ENCODE results near the gene MYZAP.

DNA sequence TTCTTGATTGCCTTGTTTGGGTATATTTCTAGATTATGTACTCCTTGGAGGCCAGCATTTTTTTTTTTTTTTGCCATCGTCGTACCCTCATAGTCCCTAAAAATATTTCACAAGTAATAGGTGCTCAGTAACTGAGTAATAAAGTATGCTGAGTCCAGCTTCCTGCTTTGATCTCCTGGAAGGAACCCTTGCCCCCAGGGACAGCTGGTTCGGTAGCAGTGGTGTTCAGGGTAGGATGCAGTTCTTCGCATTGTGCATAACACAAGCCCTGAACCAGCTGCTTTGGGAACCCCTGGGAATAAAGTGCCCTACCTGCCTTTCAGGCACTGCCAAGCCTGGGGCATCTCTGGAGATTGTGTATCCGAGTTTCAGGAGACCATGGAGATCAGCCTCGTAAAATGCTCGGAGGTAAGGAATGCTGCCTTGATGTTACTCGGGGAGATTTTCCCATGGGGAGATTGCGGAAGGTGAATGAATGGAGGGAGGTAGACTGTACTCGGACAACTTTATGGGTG is 7.6 kb downstream of the MYZAP start:
- TF ChIP-seq, protein P1, sequence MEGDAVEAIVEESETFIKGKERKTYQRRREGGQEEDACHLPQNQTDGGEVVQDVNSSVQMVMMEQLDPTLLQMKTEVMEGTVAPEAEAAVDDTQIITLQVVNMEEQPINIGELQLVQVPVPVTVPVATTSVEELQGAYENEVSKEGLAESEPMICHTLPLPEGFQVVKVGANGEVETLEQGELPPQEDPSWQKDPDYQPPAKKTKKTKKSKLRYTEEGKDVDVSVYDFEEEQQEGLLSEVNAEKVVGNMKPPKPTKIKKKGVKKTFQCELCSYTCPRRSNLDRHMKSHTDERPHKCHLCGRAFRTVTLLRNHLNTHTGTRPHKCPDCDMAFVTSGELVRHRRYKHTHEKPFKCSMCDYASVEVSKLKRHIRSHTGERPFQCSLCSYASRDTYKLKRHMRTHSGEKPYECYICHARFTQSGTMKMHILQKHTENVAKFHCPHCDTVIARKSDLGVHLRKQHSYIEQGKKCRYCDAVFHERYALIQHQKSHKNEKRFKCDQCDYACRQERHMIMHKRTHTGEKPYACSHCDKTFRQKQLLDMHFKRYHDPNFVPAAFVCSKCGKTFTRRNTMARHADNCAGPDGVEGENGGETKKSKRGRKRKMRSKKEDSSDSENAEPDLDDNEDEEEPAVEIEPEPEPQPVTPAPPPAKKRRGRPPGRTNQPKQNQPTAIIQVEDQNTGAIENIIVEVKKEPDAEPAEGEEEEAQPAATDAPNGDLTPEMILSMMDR (IDR thresholded peaks at IDR 0.05) = no peak
- TF ChIP-seq POLR2AphosphoS5 (IDR thresholded peaks at IDR 0.05; ENCODE audit: low read depth, low read length) (no peak), TCF7L2 (IDR thresholded peaks at IDR 0.05; ENCODE audit: low read depth, low read length) (no peak)
- TF ChIP-seq, protein P2, sequence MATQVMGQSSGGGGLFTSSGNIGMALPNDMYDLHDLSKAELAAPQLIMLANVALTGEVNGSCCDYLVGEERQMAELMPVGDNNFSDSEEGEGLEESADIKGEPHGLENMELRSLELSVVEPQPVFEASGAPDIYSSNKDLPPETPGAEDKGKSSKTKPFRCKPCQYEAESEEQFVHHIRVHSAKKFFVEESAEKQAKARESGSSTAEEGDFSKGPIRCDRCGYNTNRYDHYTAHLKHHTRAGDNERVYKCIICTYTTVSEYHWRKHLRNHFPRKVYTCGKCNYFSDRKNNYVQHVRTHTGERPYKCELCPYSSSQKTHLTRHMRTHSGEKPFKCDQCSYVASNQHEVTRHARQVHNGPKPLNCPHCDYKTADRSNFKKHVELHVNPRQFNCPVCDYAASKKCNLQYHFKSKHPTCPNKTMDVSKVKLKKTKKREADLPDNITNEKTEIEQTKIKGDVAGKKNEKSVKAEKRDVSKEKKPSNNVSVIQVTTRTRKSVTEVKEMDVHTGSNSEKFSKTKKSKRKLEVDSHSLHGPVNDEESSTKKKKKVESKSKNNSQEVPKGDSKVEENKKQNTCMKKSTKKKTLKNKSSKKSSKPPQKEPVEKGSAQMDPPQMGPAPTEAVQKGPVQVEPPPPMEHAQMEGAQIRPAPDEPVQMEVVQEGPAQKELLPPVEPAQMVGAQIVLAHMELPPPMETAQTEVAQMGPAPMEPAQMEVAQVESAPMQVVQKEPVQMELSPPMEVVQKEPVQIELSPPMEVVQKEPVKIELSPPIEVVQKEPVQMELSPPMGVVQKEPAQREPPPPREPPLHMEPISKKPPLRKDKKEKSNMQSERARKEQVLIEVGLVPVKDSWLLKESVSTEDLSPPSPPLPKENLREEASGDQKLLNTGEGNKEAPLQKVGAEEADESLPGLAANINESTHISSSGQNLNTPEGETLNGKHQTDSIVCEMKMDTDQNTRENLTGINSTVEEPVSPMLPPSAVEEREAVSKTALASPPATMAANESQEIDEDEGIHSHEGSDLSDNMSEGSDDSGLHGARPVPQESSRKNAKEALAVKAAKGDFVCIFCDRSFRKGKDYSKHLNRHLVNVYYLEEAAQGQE (IDR thresholded peaks at IDR 0.05; ENCODE audit: insufficient read depth in 1 of 2, low read depth in 2 of 2, low read length in 1 of 2) = no peak
